ENCODE measurements around the gene GABRA4. TPM values are rescaled to one million over a fixed set of nuclear protein-coding genes. Genes with fewer than 3 reads are reported as not detected.
A peak's percentile ranks its signal among the peaks of the same experiment; 100 is the strongest.

The GABRA4 gene
- total and polyA plus RNA-seq, 2 donors (not counting 1 experiment from before 2014, with no cell fraction given) = not detected

DNA sequence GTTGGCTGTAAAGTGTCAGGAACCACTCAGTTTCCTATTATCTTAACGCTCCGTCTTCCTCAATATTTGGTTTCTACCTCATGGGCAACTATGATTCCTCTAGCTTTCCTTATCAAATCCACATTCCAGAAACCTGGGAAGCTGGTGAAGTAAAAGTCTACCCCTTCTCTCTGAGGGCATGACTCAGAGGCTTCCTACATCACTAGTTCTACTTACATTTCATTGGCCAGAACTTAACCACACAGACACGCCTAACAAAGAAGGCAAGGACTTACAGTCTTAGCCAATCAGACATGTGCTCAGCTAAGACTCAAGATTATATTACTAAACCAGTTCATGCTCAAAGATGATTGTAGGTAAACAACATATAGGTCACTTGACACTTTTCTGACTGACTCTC lies 114.7 kb downstream of the GABRA4 start:
- Histone ChIP-seq H3K9me3 (ENCODE audit: control insufficient read depth, insufficient read depth, low read depth, low read length) (no peaks in the 10 kb centered on the region), H3K4me3 (replicated peaks in 1 of 4; ENCODE audit: control extremely low read depth in 1 of 4, insufficient read depth in 1 of 4, low read depth in 3 of 4, low read length in 4 of 4) (no peak overlapping the region), H3K4me1 (ENCODE audit: control insufficient read depth, extremely low read depth, insufficient read depth, low read length) (no peaks in the 10 kb centered on the region), H3K79me2 (ENCODE audit: control insufficient read depth, insufficient read depth, low read length) (no peaks in the 10 kb centered on the region), H3K36me3 (ENCODE audit: control insufficient read depth, insufficient read depth, low read length) (no peaks in the 10 kb centered on the region), H3K27me3 (ENCODE audit: control insufficient read depth, insufficient read depth, low read length) (no peaks in the 10 kb centered on the region), H4K20me1 (ENCODE audit: control insufficient read depth, extremely low read depth, insufficient read depth, low read length) (no peaks in the 10 kb centered on the region), H2AFZ (ENCODE audit: low read length) (no peak overlapping the region), H3K4me2 (ENCODE audit: extremely low read depth, insufficient read depth, low read length) (no peak overlapping the region), H3K9ac (ENCODE audit: insufficient read depth, low read length) (no peak overlapping the region), H3K27ac (ENCODE audit: insufficient read depth, low read length) (no peak overlapping the region)
- peak in 1 of 2 donors; percentile 1 for DNase-seq (ENCODE audit: low read depth in 2 of 2)
- TF ChIP-seq, protein P1, sequence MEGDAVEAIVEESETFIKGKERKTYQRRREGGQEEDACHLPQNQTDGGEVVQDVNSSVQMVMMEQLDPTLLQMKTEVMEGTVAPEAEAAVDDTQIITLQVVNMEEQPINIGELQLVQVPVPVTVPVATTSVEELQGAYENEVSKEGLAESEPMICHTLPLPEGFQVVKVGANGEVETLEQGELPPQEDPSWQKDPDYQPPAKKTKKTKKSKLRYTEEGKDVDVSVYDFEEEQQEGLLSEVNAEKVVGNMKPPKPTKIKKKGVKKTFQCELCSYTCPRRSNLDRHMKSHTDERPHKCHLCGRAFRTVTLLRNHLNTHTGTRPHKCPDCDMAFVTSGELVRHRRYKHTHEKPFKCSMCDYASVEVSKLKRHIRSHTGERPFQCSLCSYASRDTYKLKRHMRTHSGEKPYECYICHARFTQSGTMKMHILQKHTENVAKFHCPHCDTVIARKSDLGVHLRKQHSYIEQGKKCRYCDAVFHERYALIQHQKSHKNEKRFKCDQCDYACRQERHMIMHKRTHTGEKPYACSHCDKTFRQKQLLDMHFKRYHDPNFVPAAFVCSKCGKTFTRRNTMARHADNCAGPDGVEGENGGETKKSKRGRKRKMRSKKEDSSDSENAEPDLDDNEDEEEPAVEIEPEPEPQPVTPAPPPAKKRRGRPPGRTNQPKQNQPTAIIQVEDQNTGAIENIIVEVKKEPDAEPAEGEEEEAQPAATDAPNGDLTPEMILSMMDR (conservative IDR thresholded peaks at IDR 0.05 in 1 of 2, IDR thresholded peaks at IDR 0.05 in 1 of 2; ENCODE audit: low read depth in 1 of 2, low read length in 2 of 2) = no peak
- TF ChIP-seq EZH2 (IDR thresholded peaks at IDR 0.05; ENCODE audit: low read length, missing control alignments) = no peak

DNA sequence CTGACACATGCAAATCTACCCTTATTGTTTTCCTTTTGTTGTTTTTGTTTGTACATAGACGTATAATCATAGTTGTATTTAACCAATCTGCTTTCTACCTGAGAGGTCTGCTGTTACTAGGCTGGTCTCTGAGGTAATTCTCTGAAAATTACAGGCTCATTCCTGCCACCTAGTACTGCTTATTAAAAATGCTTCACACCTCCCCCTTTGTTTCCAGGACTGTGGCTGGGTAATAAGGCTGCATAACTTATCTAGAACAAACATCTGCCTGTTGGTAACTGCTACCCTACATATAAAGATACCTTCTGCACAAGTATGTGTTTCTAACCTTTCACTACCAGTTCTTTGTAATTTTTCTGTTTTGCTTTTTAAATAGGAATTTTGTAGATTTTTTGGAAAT lies 118.6 kb downstream of the GABRA4 start:
- no peak overlapping the region for H2AFZ ChIP-seq (ENCODE audit: low read length)
- H3K4me1 ChIP-seq (ENCODE audit: control insufficient read depth, extremely low read depth, insufficient read depth, low read length) = no peaks in the 10 kb centered on the region
- no peaks in the 10 kb centered on the region for H3K27me3 ChIP-seq (ENCODE audit: control insufficient read depth, insufficient read depth, low read length)
- H3K4me3 ChIP-seq (replicated peaks in 1 of 4; ENCODE audit: control extremely low read depth in 1 of 4, insufficient read depth in 1 of 4, low read depth in 3 of 4, low read length in 4 of 4) = no peak overlapping the region
- no peak overlapping the region for H3K27ac ChIP-seq (ENCODE audit: insufficient read depth, low read length)
- H3K36me3 ChIP-seq (ENCODE audit: control insufficient read depth, insufficient read depth, low read length) = no peaks in the 10 kb centered on the region
- H3K79me2 ChIP-seq (ENCODE audit: control insufficient read depth, insufficient read depth, low read length) = no peaks in the 10 kb centered on the region
- H3K9me3 ChIP-seq (ENCODE audit: control insufficient read depth, insufficient read depth, low read depth, low read length) = no peaks in the 10 kb centered on the region
- no peaks in the 10 kb centered on the region for H4K20me1 ChIP-seq (ENCODE audit: control insufficient read depth, extremely low read depth, insufficient read depth, low read length)
- no peak overlapping the region for H3K9ac ChIP-seq (ENCODE audit: insufficient read depth, low read length)
- H3K4me2 ChIP-seq (ENCODE audit: extremely low read depth, insufficient read depth, low read length) = no peak overlapping the region
- DNase-seq (ENCODE audit: low read depth in 2 of 2) = no peak
- TF ChIP-seq, protein P1 (conservative IDR thresholded peaks at IDR 0.05 in 1 of 2, IDR thresholded peaks at IDR 0.05 in 1 of 2; ENCODE audit: low read depth in 1 of 2, low read length in 2 of 2) = no peak
- no peak for TF ChIP-seq EZH2 (IDR thresholded peaks at IDR 0.05; ENCODE audit: low read length, missing control alignments)

DNA sequence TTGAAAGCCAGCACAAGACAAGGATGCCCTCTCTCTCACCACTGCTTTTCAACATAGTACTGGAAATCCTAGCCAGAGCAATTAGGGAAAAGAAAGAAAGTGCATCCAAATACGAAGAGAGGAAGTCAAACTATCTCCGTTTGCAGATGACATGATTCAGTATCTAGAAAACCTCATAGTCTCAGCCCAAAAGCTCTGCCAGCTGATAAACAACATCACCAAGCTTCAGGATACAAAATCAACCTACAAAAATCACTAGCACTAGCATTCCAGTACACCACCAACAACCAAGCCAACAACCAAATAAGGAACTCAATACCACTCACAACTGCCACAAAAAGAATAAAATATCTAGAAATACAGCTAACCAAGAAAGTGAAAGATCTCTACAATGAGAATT lies 123.0 kb downstream of the GABRA4 start:
- Histone ChIP-seq H4K20me1 (ENCODE audit: control insufficient read depth, extremely low read depth, insufficient read depth, low read length) (no peaks in the 10 kb centered on the region), H3K4me2 (ENCODE audit: extremely low read depth, insufficient read depth, low read length) (no peak overlapping the region), H3K4me1 (ENCODE audit: control insufficient read depth, extremely low read depth, insufficient read depth, low read length) (no peaks in the 10 kb centered on the region), H3K27me3 (ENCODE audit: control insufficient read depth, insufficient read depth, low read length) (no peaks in the 10 kb centered on the region), H3K27ac (ENCODE audit: insufficient read depth, low read length) (no peak overlapping the region), H3K9me3 (ENCODE audit: control insufficient read depth, insufficient read depth, low read depth, low read length) (no peaks in the 10 kb centered on the region), H3K36me3 (ENCODE audit: control insufficient read depth, insufficient read depth, low read length) (no peaks in the 10 kb centered on the region), H3K9ac (ENCODE audit: insufficient read depth, low read length) (no peak overlapping the region), H2AFZ (ENCODE audit: low read length) (no peak overlapping the region), H3K4me3 (replicated peaks in 1 of 4; ENCODE audit: control extremely low read depth in 1 of 4, insufficient read depth in 1 of 4, low read depth in 3 of 4, low read length in 4 of 4) (no peak overlapping the region), H3K79me2 (ENCODE audit: control insufficient read depth, insufficient read depth, low read length) (no peaks in the 10 kb centered on the region)
- TF ChIP-seq, protein P1 (conservative IDR thresholded peaks at IDR 0.05 in 1 of 2, IDR thresholded peaks at IDR 0.05 in 1 of 2; ENCODE audit: low read depth in 1 of 2, low read length in 2 of 2) = no peak
- TF ChIP-seq EZH2 (IDR thresholded peaks at IDR 0.05; ENCODE audit: low read length, missing control alignments) = no peak
- DNase-seq (ENCODE audit: low read depth in 2 of 2) = no peak

Other genes with a start within 250 kb of the GABRA4 start
- gene COX7B2, start 84.3 kb downstream of the GABRA4 start, total RNA-seq = not detected in 2 replicates
- not detected in 2 replicates for gene COX7B2, start 84.3 kb downstream of the GABRA4 start, polyA plus RNA-seq
- 0.17 TPM in 1 of 2 replicates, not detected in the other for gene GABRB1, start 38.0 kb upstream of the GABRA4 start, total RNA-seq
- 0.05 and 0.23 TPM in 2 replicates for gene GABRB1, start 38.0 kb upstream of the GABRA4 start, polyA plus RNA-seq

Measured in fibroblast of lung (primary cell).